Endodermal cell (in vitro differentiated cells): Measurements from ENCODE around the gene RGL1. TPM values are rescaled to one million over a fixed set of nuclear protein-coding genes. Genes with fewer than 3 reads are reported as not detected.

Experiments used
- DNase-seq: peaks from one replicate; pipeline ENCODE4 v3.0.0-alpha.2; 2017
- H3K27ac ChIP-seq: 2 replicates; pipeline ENCODE4 v1.5.1; 2013; ENCODE audit warnings: mild to moderate bottlenecking, low read depth, low read length, moderate library complexity
- H3K27me3 ChIP-seq: 2 replicates; pipeline ENCODE4 v1.6.1; 2013; ENCODE audit warnings: mild to moderate bottlenecking, low read length, moderate library complexity; ENCODE audit not compliant: insufficient read depth, control insufficient read depth, poor library complexity, severe bottlenecking
- H3K36me3 ChIP-seq: 2 replicates; pipeline ENCODE4 v1.7.0; 2013; ENCODE audit warnings: mild to moderate bottlenecking, low read length, moderate library complexity; ENCODE audit not compliant: control insufficient read depth, insufficient read depth
- H3K4me1 ChIP-seq: one replicate; pipeline ENCODE4 v1.7.0; 2013; ENCODE audit warnings: low read length; ENCODE audit not compliant: control insufficient read depth, insufficient read depth
- H3K4me3 ChIP-seq: 2 replicates; pipeline ENCODE4 v1.5.1; 2013; ENCODE audit warnings: mild to moderate bottlenecking, low read length, moderate library complexity
- H3K9ac ChIP-seq: 2 replicates; pipeline ENCODE4 v1.6.1; 2013; ENCODE audit warnings: mild to moderate bottlenecking, low read length, moderate library complexity; ENCODE audit not compliant: poor library complexity, severe bottlenecking; ENCODE audit errors: extremely low read depth
- H3K9me3 ChIP-seq: 2 replicates; pipeline ENCODE4 v1.6.1; 2013; ENCODE audit warnings: mild to moderate bottlenecking, low read length, moderate library complexity; ENCODE audit not compliant: control insufficient read depth
- H3K27ac Mint-ChIP-seq: 2 replicates; pipeline ENCODE4 v1.8.0; 2020; ENCODE audit warnings: mixed read lengths
- H3K27me3 Mint-ChIP-seq: 2 replicates; pipeline ENCODE4 v1.8.0; 2021; ENCODE audit warnings: mild to moderate bottlenecking, mixed read lengths; ENCODE audit not compliant: insufficient read depth
- H3K36me3 Mint-ChIP-seq: 2 replicates; pipeline ENCODE4 v1.8.0; 2020; ENCODE audit warnings: low read depth, mixed read lengths
- H3K4me1 Mint-ChIP-seq: 2 replicates; pipeline ENCODE4 v1.8.0; 2020; ENCODE audit warnings: mixed read lengths
- H3K4me3 Mint-ChIP-seq: 2 replicates; pipeline ENCODE4 v1.8.0; 2020; ENCODE audit warnings: mild to moderate bottlenecking, moderate library complexity, mixed read lengths
- H3K9me3 Mint-ChIP-seq: 2 replicates; pipeline ENCODE4 v1.8.0; 2020; ENCODE audit warnings: mild to moderate bottlenecking, mixed read lengths
- WGBS, 2 experiments: methylation state at CpG; one replicate each; pipeline versions ENCODE4 v1.1.5 to v1.1.7; 2013; ENCODE audit warnings: missing lambda C conversion rate in 2 of 2, mixed read lengths in 1 of 2; ENCODE audit not compliant: insufficient coverage in 1 of 2, insufficient read length in 1 of 2; 5-methylcytosine and 5-hydroxymethylcytosine counted together
- total RNA-seq, 2 donors: library from RNA; stranded (reverse); fragmentation: NEBNext Ultra II Directional in 1 of 2; extraction: Animal tissue kit (Norgen Biotek cat#: 25700) in 1 of 2; gene quantifications; 2 replicates in 1 of 2; 3 replicates in 1 of 2; pipeline ENCODE4 v1.2.1, GENCODE V29; 2021
- TF ChIP-seq, protein P1 (sequence below): fragments of 200-600 bp; sonication (generic); conservative IDR thresholded peaks from 2 replicates; pipeline ENCODE4 v1.5.0; 2021; ENCODE audit warnings: antibody characterized with exemption, mild to moderate bottlenecking

RGL1 gene
- total RNA-seq, 2 donors from 2014 or later, result 0.15 to 2.6 TPM

GRCh38 chr1:183871142-183871541, 66.2 kb downstream of the RGL1 start:
- DNase-seq, result no peak
- Histone ChIP-seq H3K27me3 (peaks cover 11% of the 10 kb centered on the region), H3K9ac (no peak overlapping the region), H3K9me3 (no peaks in the 10 kb centered on the region), H3K4me1 (peaks cover 8% of the 10 kb centered on the region), H3K4me3 (no peak overlapping the region), H3K36me3 (no peaks in the 10 kb centered on the region), H3K27ac (no peak overlapping the region)
- Mint-ChIP-seq H3K4me1 (peaks cover 32% of the 10 kb centered on the region), H3K27me3 (no peaks in the 10 kb centered on the region), H3K27ac (peak overlapping the region; percentile 56), H3K36me3 (no peaks in the 10 kb centered on the region), H3K4me3 (no peak overlapping the region), H3K9me3 (no peaks in the 10 kb centered on the region)
- TF ChIP-seq, protein P1, sequence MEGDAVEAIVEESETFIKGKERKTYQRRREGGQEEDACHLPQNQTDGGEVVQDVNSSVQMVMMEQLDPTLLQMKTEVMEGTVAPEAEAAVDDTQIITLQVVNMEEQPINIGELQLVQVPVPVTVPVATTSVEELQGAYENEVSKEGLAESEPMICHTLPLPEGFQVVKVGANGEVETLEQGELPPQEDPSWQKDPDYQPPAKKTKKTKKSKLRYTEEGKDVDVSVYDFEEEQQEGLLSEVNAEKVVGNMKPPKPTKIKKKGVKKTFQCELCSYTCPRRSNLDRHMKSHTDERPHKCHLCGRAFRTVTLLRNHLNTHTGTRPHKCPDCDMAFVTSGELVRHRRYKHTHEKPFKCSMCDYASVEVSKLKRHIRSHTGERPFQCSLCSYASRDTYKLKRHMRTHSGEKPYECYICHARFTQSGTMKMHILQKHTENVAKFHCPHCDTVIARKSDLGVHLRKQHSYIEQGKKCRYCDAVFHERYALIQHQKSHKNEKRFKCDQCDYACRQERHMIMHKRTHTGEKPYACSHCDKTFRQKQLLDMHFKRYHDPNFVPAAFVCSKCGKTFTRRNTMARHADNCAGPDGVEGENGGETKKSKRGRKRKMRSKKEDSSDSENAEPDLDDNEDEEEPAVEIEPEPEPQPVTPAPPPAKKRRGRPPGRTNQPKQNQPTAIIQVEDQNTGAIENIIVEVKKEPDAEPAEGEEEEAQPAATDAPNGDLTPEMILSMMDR, result no peak
- 76 to 80% methylated on average over 2 to 3 of the region's 3 CpGs for WGBS, 2 experiments

DNA sequence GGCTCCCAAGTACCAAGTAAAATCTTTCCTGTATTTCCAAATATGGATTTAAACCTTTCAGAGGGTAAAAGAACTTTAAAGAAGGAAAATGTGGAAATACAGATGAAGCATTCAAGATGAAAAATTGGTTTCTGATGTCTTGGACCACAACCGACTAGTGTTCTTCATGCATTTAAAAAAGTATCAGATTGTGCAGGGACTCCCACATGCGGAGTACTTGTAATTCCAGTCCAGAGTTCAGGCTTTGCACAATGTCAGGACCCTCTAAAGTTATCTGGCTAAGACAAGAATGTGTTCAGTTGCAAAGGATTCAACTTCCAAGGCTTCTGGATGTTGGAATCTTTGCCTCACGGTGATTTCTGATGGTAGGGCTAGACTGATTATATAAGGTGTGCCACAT, 66.7 kb downstream of the RGL1 start:
- Mint-ChIP-seq H3K27ac (no peak overlapping the region), H3K4me1 (peaks cover 32% of the 10 kb centered on the region), H3K4me3 (no peak overlapping the region), H3K36me3 (no peaks in the 10 kb centered on the region), H3K9me3 (no peaks in the 10 kb centered on the region), H3K27me3 (no peaks in the 10 kb centered on the region)
- H3K36me3 ChIP-seq, result no peaks in the 10 kb centered on the region
- H3K4me3 ChIP-seq, result no peak overlapping the region
- H3K4me1 ChIP-seq, result peaks cover 8% of the 10 kb centered on the region
- TF ChIP-seq, protein P1, result no peak
- 84 to 93% methylated on average over 2 to 3 of the region's 3 CpGs for WGBS, 2 experiments
- no peaks in the 10 kb centered on the region for H3K9me3 ChIP-seq
- no peak overlapping the region for H3K9ac ChIP-seq
- DNase-seq, result no peak
- no peak overlapping the region for H3K27ac ChIP-seq
- H3K27me3 ChIP-seq, result peaks cover 11% of the 10 kb centered on the region

GRCh38 chr1:183872403-183872802, 67.5 kb downstream of the RGL1 start:
- 80 to 86% methylated on average over 1 to 3 of the region's 3 CpGs for WGBS, 2 experiments
- H3K9ac ChIP-seq, result no peak overlapping the region
- Mint-ChIP-seq H3K9me3 (no peaks in the 10 kb centered on the region), H3K4me1 (peaks cover 34% of the 10 kb centered on the region), H3K4me3 (no peak overlapping the region), H3K36me3 (no peaks in the 10 kb centered on the region), H3K27me3 (no peaks in the 10 kb centered on the region), H3K27ac (peak overlapping the region; percentile 63)
- H3K27ac ChIP-seq, result no peak overlapping the region
- H3K27me3 ChIP-seq, result peaks cover 5% of the 10 kb centered on the region
- no peak for DNase-seq
- H3K4me1 ChIP-seq, result peaks cover 8% of the 10 kb centered on the region
- H3K4me3 ChIP-seq, result no peak overlapping the region
- no peaks in the 10 kb centered on the region for H3K36me3 ChIP-seq
- TF ChIP-seq, protein P1, result no peak
- H3K9me3 ChIP-seq, result no peaks in the 10 kb centered on the region
